Esophagus squamous epithelium (tissue), 4 donors: Measurements from ENCODE around the gene OR2AT4.

ENCODE experiments used
- POLR2A ChIP-seq, 4 donors: fragments of 450-650 bp; IDR thresholded peaks; one replicate each; pipeline ENCODE4 v1.6.1; 2017; ENCODE audit warnings: antibody characterized with exemption in 4 of 4, mild to moderate bottlenecking in 4 of 4, moderate library complexity in 3 of 4
- TF ChIP-seq, protein P1 (sequence below), 6 experiments: fragments of 450-650 bp in 4 of 6; fragments of 200-600 bp in 2 of 6; sonication (generic) in 2 of 6; IDR thresholded peaks; one replicate each; pipeline ENCODE4 v1.5.1; 2016 to 2019; ENCODE audit warnings: antibody characterized with exemption in 6 of 6, mild to moderate bottlenecking in 4 of 6, moderate library complexity in 4 of 6

DNA sequence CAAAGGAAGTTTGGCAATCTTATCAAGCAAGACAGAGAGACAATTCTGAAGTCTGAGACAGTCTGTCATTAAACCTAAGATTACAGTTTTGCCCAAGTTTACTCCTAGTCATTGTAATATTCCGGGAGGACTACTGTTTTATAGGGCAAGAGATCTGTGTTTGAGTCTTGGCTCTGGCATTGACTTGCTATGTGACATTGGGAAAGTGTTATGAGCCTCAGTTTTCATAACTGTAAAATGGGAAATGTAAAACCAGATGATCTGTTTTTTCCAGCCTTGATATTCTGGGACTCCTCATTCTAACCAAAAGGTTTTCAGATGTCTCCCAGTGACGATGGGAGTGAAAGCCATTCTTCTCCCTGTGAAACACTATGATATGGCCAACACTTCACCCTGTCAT lies 29.9 kb upstream of the OR2AT4 start:
- TF ChIP-seq, protein P1, sequence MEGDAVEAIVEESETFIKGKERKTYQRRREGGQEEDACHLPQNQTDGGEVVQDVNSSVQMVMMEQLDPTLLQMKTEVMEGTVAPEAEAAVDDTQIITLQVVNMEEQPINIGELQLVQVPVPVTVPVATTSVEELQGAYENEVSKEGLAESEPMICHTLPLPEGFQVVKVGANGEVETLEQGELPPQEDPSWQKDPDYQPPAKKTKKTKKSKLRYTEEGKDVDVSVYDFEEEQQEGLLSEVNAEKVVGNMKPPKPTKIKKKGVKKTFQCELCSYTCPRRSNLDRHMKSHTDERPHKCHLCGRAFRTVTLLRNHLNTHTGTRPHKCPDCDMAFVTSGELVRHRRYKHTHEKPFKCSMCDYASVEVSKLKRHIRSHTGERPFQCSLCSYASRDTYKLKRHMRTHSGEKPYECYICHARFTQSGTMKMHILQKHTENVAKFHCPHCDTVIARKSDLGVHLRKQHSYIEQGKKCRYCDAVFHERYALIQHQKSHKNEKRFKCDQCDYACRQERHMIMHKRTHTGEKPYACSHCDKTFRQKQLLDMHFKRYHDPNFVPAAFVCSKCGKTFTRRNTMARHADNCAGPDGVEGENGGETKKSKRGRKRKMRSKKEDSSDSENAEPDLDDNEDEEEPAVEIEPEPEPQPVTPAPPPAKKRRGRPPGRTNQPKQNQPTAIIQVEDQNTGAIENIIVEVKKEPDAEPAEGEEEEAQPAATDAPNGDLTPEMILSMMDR (IDR thresholded peaks at IDR 0.05): no peak
- TF ChIP-seq POLR2A (IDR thresholded peaks at IDR 0.05): no peak
